Astrocyte of the cerebellum (primary cell): ENCODE measurements around the gene MYO18A.

Experiments
- DNase-seq: peaks from one replicate; pipeline ENCODE4 v3.0.0-alpha.2; 2011; ENCODE audit warnings: low read depth
- H3K4me3 ChIP-seq: 2 replicates; pipeline ENCODE4 v1.5.1; 2011; ENCODE audit warnings: mild to moderate bottlenecking, low read depth, low read length, moderate library complexity
- CTCF ChIP-seq: IDR thresholded peaks from 2 replicates; pipeline ENCODE4 v1.5.1; 2012; ENCODE audit warnings: low read length, low read depth, moderate library complexity, mild to moderate bottlenecking; ENCODE audit errors: missing control alignments
- in situ Hi-C: cut with HindIII; loops from 2 replicates; pipeline ENCODE4 v1.10.0; 2017; ENCODE audit warnings: low sequenced_read_pairs

MYO18A gene

DNA sequence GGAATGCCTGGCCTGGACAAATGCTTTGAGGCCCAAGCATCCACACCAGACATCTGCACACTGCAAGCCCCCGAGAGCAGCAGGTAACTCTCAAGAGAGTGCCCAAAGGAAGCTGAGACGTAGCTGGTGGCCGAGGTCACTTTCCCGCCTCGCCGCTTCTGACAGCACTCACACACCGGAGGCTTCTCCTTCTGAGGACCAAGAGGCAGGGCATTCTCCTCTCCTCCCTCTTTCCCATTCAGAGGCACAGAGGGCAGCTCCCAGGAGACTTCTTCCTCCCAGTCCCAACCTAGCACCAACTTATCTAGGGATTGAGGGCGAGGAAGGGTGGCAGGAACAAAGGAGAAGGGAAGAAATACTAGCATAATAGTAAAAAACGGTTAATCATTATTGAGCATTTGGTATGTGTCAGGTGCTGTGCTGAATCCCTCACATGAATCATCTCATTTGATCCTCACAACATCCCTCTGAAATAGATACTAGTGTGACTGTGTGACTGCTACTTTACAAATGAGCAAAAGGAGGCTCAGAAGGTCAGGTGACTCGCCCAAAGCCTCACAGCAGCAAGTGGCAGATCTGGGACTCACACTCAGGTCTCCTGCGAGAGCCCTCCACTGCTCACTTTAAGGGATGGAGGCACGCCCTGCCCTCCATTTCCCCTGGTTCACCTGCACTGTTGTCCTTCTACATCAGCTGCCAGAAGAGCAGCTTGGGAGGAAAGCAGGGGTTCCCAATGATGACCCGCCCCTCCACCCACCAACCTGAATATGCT is 41.8 kb downstream of the MYO18A start:
- DNase-seq: no peak
- in situ Hi-C loops: no loop called here
- H3K4me3 ChIP-seq: no peak overlapping the region
- no peak for TF ChIP-seq CTCF

GRCh38 chr17:29136998-29137730 is 43.0 kb downstream of the MYO18A start:
- DNase-seq: no peak
- in situ Hi-C loops: no loop called here
- no peak overlapping the region for H3K4me3 ChIP-seq
- TF ChIP-seq CTCF: no peak

DNA sequence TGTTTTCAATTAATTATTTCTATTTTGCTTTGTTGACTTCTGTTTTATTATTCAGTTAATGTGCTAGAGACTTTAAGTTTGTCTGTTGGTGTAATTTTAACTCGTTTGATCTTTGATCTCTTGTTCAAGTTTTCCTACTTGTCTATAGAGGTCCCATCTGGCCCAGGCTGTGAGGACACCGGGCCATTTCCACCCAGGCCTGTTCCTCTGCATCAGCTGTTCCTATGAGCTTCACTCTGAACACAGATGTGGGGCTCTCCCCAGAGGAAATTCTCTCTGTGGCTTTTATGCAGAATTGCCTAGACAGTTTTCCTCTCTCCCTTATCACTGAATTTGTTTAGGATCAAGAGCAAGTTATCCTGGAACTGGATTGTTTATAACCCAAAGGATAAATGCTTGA is 44.7 kb downstream of the MYO18A start:
- TF ChIP-seq CTCF: no peak
- in situ Hi-C loops: no loop called here
- DNase-seq: no peak
- H3K4me3 ChIP-seq: no peak overlapping the region

DNA sequence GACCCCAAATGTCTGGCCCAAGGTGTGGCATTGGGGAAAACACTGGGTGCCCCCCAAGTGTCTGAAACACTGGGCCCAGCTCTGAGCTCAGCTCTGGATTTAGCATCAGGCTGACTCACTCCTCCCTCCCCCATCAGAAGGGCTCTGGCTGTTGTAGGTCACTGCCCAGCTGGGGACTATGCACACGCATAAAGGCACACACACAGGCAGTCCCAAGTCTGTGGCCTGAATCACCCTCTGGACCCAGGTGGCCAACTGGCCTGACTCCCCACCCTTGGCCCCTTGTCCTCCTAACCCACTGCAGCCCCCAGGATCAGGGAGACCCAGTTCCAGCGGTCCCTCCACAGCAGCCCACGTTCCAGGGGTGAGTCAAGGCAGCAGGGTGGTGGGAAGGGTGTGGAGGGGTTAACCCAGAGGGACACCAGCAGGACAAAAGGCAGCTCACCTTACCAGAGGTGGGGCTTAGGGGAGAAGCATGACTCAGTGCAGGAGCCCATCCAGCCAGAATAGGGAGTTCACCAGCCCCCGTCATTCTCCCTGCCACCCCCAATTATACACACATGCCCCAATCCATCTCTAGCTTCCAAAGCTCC is 47.0 kb downstream of the MYO18A start:
- TF ChIP-seq CTCF: no peak
- H3K4me3 ChIP-seq: no peak overlapping the region
- no peak for DNase-seq
- in situ Hi-C loops: no loop called here

- DNase-seq: peak; percentile 49
- in situ Hi-C loops: no loop called here
- TF ChIP-seq CTCF: no peak
- no peak overlapping the region for H3K4me3 ChIP-seq
These were observed 48.1 kb downstream of the MYO18A start for GRCh38 chr17:29131814-29132682.

DNA sequence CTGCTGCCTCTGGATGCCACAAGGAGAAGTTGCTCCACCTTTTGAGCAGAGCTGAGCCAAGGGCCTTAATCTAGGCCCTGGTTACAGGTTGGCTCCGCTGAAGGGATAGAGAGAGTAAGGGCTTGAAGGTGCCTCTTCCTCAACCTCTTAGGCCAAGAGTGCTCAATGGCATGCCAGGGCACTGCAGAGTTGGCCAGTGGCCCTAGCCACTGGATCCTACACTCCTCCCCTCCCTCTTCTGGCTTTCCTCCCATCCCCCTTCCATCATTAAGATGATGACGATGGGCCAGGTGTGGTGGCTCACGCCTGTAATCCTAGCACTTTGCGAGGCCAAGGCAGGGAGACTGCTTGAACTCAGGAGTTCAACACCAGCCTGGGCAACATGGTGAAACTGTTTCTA is 50.5 kb downstream of the MYO18A start:
- no peak for TF ChIP-seq CTCF
- no peak for DNase-seq
- in situ Hi-C loops: loop anchor here (5.0 kb wide), 1 partner anchor 83 kb away; no protein-coding TSS in a partner anchor
- H3K4me3 ChIP-seq: no peak overlapping the region
